GM21529 (cell line): ENCODE measurements around the gene RPL28.
"Not testable (repeated sequence)": the region's sequence is repeated elsewhere in the genome, so short reads cannot be mapped to it uniquely, and the experiment has no call there.

ENCODE experiments used
- ATAC-seq: cut with Tn5 transposase; IDR thresholded peaks from one replicate; pipeline ENCODE4 v1.9.1; 2021; ENCODE audit not compliant: unreplicated experiment

The RPL28 gene

DNA sequence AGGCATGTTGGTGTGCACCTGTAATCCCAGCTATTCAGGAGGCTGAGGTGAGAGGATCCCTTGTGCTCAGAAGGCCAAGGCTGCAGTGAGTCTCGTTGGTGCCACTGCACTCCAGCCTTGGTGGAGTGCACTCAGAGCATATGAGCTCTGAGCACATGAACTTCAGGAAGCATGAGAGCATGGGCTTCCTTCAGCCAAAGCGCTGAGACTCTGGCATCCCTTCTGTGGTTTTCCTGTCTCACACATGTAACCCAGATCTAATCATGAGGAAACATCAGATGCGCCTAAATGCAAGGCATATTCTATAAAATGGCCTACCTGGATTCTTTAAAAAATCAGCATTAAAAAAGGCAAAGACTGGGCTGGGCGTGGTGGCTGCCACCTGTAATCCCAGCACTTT is 35.5 kb downstream of the RPL28 start:
- ATAC-seq = not testable (repeated sequence)

DNA sequence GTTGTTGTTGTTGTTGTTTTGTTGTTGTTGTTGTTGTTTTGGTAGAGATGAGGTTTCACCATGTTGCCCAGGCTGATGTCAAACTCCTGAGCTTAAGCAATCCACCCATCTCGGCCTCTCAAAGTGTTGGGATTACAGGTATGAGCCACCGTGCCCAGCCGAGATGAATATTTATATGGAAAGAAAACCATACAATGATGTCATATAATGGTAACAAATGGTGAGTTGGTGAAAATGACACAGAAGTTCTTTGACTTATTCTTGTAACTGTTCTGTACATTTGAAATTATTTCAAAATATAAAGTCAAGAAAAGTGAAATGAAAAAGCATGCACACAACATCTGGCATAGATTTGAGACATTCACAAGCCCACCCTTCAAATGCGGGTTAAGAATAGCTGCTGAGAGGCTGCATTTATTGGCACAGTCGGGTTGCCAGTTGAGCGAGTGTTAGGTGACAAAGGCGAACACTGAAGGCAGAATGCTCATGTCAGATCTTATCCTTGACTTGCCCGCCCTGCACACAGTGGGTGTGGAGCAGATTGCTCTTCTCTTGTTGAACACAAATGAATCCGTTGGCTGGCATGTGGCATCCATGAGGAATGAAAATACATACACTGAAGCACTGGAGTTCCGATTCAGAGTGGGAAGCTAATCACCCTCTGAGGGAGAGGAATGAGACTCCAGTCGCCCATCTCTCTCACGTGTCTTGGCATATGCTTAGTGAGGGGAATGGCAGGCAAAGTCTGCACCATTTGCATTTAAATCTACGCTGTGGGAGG is 37.7 kb downstream of the RPL28 start:
- no peak for ATAC-seq

DNA sequence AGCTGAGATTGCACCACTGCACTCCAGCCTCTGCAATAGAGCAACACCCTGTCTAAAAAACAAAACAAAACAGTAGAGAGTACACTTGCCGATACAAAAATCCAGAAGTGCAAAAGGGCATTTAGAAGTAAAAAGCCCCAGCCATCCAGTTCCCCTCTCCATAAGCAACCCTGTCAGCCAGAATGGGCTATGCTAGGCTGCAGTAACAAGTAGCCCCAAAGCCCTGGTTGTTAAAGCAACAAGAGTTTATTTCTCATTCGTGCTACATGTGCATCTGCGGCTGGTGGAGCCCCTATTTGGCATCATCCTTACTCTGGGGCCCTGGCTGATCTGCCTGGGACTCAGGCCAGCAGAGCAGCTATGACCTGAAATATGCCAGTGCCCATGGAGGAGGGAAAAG is 38.8 kb downstream of the RPL28 start:
- no peak for ATAC-seq

- ATAC-seq = no peak
Measured at GRCh38 chr19:55426042-55426441, 40.3 kb downstream of the RPL28 start.

GRCh38 chr19:55431183-55431582 is 45.5 kb downstream of the RPL28 start:
- no peak for ATAC-seq

DNA sequence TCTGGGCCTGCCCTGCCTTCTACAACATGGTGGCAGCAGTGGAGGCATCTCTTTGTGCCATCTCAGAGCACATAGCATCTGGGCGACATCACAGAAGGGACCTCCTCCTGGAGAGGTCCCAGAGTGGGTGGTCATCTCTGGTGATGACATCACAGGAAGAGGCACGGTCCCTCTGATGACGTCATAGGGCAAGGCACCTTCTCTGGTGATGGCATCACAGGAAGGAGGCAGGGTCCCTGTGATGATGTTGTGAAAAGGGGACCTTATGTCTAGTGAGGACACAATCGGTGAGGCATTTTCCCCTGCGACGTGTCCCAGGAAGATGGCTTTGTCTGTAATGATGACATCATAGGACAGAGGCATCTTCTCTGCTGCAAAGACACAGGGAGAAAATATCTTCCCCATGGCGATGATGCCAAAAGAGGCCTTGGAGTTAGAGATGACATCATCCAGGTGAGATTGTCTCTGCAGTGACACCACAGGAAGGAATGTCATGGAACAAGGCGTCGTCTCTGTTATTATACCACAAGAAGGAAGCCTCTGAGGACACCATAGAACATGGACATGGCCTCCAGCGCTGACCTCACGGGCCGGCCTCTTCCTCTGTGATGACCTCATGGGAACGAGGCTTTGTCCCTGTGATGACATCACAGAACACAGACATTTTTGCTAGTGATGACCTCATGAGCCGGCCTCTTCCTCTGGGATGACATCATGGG is 46.7 kb downstream of the RPL28 start:
- ATAC-seq = no peak

GRCh38 chr19:55433292-55433691 is 47.6 kb downstream of the RPL28 start:
- no peak for ATAC-seq

GRCh38 chr19:55434356-55434919 is 48.7 kb downstream of the RPL28 start:
- ATAC-seq = no peak

DNA sequence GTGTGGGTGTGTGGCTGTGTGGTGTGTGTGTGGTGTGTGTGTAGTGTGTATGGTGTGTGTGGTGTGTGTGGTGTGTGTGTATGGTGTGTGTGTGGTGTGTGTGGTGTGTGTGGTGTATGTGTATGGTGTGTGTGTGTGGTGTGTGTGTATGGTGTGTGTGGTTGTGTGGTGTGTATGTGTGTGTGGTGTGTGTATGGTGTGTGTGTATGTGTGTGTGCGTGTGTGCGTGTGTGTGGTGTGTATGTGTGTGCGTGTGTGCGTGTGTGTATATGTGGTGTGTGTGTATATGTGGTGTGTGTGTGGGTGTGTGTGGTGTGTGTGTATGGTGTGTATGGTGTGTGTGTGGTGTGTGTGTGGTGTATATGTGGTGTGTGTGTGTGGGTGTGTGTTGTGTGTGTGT is 49.3 kb downstream of the RPL28 start:
- ATAC-seq = no peak

DNA sequence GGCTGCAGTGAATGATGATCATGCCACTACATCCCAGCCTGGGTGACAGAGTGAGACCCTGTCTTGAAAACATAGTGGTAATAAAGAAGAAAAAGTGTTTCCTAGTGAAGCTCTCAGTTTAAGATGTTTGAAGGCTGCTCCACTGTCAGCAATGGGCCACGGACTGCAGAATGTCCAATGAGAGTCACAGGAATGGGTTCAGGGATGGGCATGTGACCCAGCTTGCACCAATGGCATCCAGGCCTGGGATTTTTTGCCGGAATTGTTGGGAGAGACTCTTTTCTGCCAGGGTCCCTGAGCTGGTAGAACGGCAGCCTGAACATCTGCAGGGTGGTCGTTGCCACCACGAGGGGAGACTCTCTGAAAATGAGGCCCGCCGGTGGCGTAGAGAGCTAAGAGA is 51.1 kb downstream of the RPL28 start:
- ATAC-seq = no peak

DNA sequence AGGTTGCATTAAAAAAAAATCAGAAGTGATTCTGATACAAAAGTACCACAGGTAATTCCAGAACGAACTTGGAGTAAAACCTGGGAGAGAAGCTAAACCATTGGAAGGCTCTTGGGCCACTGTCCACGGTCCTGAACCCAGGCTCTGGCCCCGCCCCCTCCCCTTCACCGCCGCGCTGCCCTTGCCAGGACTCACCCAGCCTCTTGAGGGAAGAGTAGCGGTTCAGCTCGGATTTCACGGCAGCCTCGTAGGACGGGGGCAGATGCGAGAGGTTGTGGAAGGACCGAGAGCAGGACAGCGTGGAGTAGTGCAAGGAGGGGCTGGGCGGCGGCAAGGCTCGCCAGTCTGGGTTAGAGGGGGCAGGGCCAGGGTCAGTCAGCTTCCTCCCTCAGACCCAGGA is 51.7 kb downstream of the RPL28 start:
- no peak for ATAC-seq

GRCh38 chr19:55439052-55439451 is 53.3 kb downstream of the RPL28 start:
- ATAC-seq = no peak

DNA sequence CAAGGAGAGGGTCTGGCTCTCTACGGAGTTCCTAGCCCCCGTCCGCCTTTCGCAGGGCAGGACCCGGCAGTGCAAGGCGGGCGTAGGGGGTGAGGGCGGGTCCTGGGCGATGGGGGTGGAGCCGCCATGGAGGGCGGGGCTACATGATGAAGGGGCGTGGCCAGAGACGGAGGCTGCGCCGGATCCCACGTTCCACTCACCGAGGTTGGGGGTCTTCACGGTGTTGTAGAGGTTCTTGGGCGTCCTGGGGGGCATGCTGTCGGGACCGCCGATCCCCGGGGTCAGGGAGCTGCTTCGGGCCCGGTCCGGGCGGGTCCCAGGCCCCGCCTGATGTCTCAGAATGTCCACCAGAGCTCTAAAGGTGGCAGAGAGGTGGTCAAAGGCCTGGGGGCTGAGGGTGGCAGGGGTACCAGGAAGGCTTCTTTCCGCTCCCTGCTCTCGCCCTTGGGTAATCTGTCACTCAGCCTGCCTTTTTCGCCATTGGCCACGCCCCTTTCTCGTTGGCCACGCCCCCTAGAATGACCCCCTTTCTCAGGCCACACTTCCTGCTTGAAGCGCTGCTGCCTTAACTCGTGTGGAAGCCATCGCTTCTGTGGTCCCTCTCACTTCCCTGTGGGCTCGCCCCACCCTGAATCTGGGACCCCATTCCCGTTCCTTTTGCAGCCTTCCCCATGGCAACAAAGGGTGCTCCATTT is 54.8 kb downstream of the RPL28 start:
- ATAC-seq = no peak

- no peak for ATAC-seq
Measured at GRCh38 chr19:55441319-55441691, 55.6 kb downstream of the RPL28 start.

DNA sequence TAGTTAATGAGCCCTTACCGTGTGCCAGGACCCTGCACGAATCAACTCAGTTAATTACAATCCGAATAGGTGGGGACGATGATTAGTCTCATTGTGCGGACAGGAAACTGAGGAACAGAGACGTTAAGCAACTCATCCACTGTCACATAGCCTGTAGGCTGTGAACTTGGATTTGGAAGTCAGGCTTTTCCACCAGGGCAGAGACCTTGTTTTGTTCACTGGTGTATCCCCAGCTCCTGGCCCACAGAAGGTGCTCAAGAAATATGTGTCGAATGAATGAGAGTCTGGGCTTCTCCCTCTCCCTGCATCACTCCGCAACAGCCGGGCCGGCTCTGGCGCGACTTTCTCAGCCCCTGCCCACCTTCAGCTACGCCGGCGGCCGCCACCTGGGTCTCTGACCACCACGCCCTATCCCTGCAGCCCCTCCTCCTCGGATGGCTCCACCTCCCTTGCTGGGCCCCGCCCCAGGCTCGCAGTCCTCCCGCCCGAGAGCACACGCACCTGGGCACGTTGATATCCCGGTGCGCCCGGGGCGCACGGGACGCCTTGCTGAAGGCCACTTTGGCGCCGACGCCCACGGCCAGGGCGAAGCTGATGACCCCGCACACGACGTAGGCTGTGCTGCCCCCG is 56.1 kb downstream of the RPL28 start:
- ATAC-seq = no peak

- no peak for ATAC-seq
Measured at GRCh38 chr19:55442372-55442961, 56.7 kb downstream of the RPL28 start.

GRCh38 chr19:55443045-55443823 is 57.5 kb downstream of the RPL28 start, which contains the start of gene SHISA7:
SHISA7 (minus strand) TSS chr19:55443300; CDS start chr19:55442863, 437 bp downstream.
- ATAC-seq = no peak

DNA sequence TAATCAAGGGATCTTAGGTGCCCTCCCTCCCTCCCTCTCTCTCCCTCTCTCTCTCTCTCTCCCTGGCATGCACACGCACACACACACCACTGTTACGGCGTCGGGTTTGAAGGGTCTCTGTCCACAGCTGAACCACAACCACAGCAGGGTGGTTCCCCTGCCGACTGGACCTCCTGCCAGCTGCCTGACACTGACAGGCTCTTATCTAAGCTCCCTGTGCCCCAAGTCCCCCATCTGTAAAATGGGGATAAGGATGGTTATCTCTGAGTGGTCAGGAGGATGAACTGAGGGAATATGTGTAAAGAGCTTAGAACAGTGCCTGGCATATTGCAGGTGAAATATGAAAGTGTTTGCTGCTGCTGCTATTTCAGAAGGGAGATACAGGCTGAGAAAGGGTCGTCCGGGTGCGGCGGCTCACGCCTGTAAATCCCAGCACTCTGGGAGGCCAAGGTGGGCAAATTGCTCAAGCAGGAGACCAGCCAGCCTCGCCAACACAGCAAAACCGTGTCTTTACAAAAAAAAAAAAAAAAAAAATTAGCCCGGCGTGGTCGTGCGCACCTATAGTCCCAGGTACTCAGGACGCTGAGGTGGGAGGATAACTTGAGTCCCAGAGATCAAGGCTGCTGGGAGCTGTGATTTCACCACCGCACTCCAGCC is 58.2 kb downstream of the RPL28 start:
- no peak for ATAC-seq

GRCh38 chr19:55444646-55445045 is 58.9 kb downstream of the RPL28 start:
- ATAC-seq = no peak
